Ovary (tissue), 9 donors: ENCODE measurements around the gene PTPRG. TPM values are rescaled to one million over a fixed set of nuclear protein-coding genes. Genes with fewer than 3 reads are reported as not detected.

Experiments used
- DNase-seq, 5 donors: peaks; one replicate each; pipeline ENCODE4 v3.0.0-alpha.2; 2019 to 2020
- H3K27ac ChIP-seq, 2 donors: fragments of 200-600 bp; one replicate each; pipeline versions ENCODE4 v1.5.1 to v1.8.0; 2019 to 2022
- H3K27me3 ChIP-seq: fragments of 200-600 bp; one replicate; pipeline ENCODE4 v1.8.0; 2022
- H3K36me3 ChIP-seq: fragments of 200-600 bp; sonication (generic); one replicate; pipeline ENCODE4 v1.5.1; 2019
- H3K4me1 ChIP-seq: one replicate; pipeline ENCODE4 v1.8.1; 2013; ENCODE audit warnings: mild to moderate bottlenecking, moderate library complexity; ENCODE audit not compliant: insufficient read depth
- H3K4me3 ChIP-seq: fragments of 200-600 bp; sonication (generic); one replicate; pipeline ENCODE4 v1.5.1; 2017
- H3K9me3 ChIP-seq, 2 donors: fragments of 200-600 bp in 1 of 2; sonication (generic) in 1 of 2; one replicate each; pipeline versions ENCODE4 v1.5.1 to v1.8.1; 2013 to 2019; ENCODE audit warnings: mild to moderate bottlenecking in 1 of 2, moderate library complexity in 1 of 2
- EP300 ChIP-seq: sonication (generic); formaldehyde crosslinking; IDR thresholded peaks from one replicate; pipeline ENCODE4 v1.6.1; 2017; ENCODE audit warnings: antibody characterized with exemption
- POLR2A ChIP-seq: fragments of 450-650 bp; IDR thresholded peaks from one replicate; pipeline ENCODE4 v1.6.1; 2017; ENCODE audit warnings: antibody characterized with exemption, mild to moderate bottlenecking, moderate library complexity
- WGBS, 3 donors: extraction: QIAGEN DNeasy Blood & Tissue Kit in 1 of 3; methylation state at CpG; one replicate each; pipeline versions ENCODE4 v1.1.5 to v1.1.7; 2013 to 2017; 5-methylcytosine and 5-hydroxymethylcytosine counted together
- intact Hi-C, 4 donors: fragments of 100-400 bp; cut with DNase I; formaldehyde crosslinking; loops; one replicate each; pipeline versions ENCODE4 v1.11.0 to v1.15.1; 2022 to 2023
- polyA plus RNA-seq, 2 donors: library from polyadenylated mRNA; stranded (reverse); fragments of 200-250 nt in 1 of 2; fragments of 350-450 nt in 1 of 2; fragmentation: Illumina TruSeq in 1 of 2; extraction: RNeasy Lipid Tissue Mini Kit (QIAGEN cat#74804) in 1 of 2; gene quantifications; one replicate each; pipeline ENCODE4 v1.2.3, GENCODE V29; 2013 to 2014
- total RNA-seq, 7 donors: library from RNA; depleted of rRNA in 2 of 7; stranded (reverse); fragments of >200 nt in 2 of 7; fragmentation: NEBNext Ultra II Directional in 3 of 7; extraction: Animal tissue kit (Norgen Biotek cat#: 25700) in 3 of 7; gene quantifications; one replicate each; pipeline versions ENCODE4 v1.1.0 to v1.2.4, GENCODE V29; 2016 to 2023
- TF ChIP-seq, protein P1 (sequence below), 3 donors: fragments of 450-650 bp in 2 of 3; fragments of 200-600 bp in 1 of 3; IDR thresholded peaks; one replicate each; pipeline versions ENCODE4 v1.5.1 to v1.8.0; 2016 to 2022; ENCODE audit warnings: antibody characterized with exemption in 3 of 3, mild to moderate bottlenecking in 1 of 3
- donor health status: DM: no; HTN: no; CAD: no; lungs with moderate emphysema.
- donor health status: DM: no; HTN: no; CAD: no.
- donor health status: Bipolar disorder and iron deficiency.
- donor health status: DM: yes; HTN: yes; CAD: no.
- donor health status: DM: no; HTN: no; CAD: no.
- donor health status: DM: yes; HTN: yes; CAD: no.

The PTPRG gene
- total and polyA plus RNA-seq, 9 donors: 18.2 to 87.9 (median 47.7) TPM

DNA sequence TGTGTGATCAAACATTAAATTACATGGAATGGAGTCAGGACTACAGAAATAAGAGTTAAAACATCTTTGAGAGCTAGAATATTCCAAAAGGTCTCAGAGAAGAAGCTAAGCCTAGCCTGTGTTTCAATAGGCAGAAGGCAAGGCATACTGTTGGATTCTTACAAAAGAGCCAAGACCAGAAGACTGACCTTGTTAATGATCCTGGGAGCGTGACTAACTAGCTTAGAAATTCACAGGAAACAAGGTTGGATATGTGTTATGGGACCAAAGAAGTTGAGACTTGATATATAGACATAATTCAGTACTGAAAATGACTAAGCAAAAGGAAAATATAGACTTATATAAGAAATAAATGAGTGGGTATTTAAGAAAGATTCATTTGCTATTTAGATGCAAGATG is 761.9 kb downstream of the PTPRG start:
- no peak for DNase-seq

DNA sequence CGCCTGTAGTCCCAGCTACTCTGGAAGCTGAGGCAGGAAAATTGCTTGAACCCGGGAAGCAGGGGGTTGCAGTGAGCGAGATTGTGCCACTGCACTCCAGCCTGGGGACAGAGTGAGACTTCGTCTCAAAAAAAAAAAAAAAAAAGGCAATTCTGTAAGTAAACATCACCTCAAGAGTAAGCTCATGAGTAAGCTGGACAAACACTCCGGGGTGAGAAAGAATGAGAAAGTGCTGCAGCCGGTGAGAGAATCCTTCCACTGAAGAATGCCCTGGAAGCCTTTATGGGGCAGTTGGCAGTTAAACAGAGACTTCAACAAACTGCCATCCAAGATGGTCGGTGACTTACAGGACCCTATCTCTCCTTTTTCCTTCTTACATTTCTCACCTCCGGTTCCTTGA is 764.5 kb downstream of the PTPRG start:
- WGBS, 3 donors: 93 to 97% (median 94%) methylated on average over 8 of the region's 8 CpGs
- TF ChIP-seq POLR2A (no peak), EP300 (no peak)
- TF ChIP-seq, protein P1, sequence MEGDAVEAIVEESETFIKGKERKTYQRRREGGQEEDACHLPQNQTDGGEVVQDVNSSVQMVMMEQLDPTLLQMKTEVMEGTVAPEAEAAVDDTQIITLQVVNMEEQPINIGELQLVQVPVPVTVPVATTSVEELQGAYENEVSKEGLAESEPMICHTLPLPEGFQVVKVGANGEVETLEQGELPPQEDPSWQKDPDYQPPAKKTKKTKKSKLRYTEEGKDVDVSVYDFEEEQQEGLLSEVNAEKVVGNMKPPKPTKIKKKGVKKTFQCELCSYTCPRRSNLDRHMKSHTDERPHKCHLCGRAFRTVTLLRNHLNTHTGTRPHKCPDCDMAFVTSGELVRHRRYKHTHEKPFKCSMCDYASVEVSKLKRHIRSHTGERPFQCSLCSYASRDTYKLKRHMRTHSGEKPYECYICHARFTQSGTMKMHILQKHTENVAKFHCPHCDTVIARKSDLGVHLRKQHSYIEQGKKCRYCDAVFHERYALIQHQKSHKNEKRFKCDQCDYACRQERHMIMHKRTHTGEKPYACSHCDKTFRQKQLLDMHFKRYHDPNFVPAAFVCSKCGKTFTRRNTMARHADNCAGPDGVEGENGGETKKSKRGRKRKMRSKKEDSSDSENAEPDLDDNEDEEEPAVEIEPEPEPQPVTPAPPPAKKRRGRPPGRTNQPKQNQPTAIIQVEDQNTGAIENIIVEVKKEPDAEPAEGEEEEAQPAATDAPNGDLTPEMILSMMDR (IDR thresholded peaks at IDR 0.05): no peak
- H3K27ac ChIP-seq: no peak overlapping the region
- intact Hi-C loops: no loop called here
- DNase-seq: no peak
- no peaks in the 10 kb centered on the region for H3K9me3 ChIP-seq
- H3K36me3 ChIP-seq: no peaks in the 10 kb centered on the region
- H3K4me3 ChIP-seq: no peak overlapping the region
- no peaks in the 10 kb centered on the region for H3K4me1 ChIP-seq
- H3K27me3 ChIP-seq: no peaks in the 10 kb centered on the region

More for the DNA sequence above, 761.9 kb downstream of the PTPRG start:
- Histone ChIP-seq H3K27me3 (no peaks in the 10 kb centered on the region), H3K4me1 (no peaks in the 10 kb centered on the region), H3K36me3 (no peaks in the 10 kb centered on the region), H3K4me3 (no peak overlapping the region), H3K27ac (no peak overlapping the region), H3K9me3 (no peaks in the 10 kb centered on the region)
- TF ChIP-seq, protein P1 (IDR thresholded peaks at IDR 0.05): no peak
- TF ChIP-seq POLR2A (no peak), EP300 (no peak)
- intact Hi-C loops: no loop called here
- WGBS, 3 donors: 93 to 99% (median 94%) methylated on average over 1 of the region's 1 CpG

DNA sequence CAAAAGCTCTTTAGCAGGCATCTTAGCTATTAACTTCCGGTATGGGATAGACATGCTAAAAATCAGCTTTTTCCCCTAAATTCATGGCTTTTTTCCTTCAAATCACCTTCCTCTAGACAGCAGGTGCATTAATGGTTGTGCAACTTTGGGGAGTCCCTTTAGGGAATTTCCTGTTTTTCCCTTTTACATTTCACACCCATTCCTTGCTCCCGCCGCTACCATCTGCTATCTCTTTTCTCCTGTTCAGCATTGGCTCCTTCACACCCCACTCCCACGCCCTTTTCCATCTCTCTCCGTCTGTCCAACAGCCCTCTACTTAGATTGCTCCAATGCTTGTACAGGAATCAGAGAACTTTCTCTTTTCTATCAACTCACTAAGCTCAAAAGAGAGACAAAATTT is 768.6 kb downstream of the PTPRG start:
- intact Hi-C loops: no loop called here
- no peak for DNase-seq
- no peak overlapping the region for H3K27ac ChIP-seq
- WGBS, 3 donors: 78 to 84% (median 82%) methylated on average over 5 of the region's 5 CpGs
- no peaks in the 10 kb centered on the region for H3K27me3 ChIP-seq
- no peak overlapping the region for H3K4me3 ChIP-seq
- no peaks in the 10 kb centered on the region for H3K9me3 ChIP-seq
- H3K36me3 ChIP-seq: no peaks in the 10 kb centered on the region
- TF ChIP-seq POLR2A (no peak), EP300 (no peak)
- TF ChIP-seq, protein P1 (IDR thresholded peaks at IDR 0.05): no peak
- H3K4me1 ChIP-seq: no peaks in the 10 kb centered on the region

DNA sequence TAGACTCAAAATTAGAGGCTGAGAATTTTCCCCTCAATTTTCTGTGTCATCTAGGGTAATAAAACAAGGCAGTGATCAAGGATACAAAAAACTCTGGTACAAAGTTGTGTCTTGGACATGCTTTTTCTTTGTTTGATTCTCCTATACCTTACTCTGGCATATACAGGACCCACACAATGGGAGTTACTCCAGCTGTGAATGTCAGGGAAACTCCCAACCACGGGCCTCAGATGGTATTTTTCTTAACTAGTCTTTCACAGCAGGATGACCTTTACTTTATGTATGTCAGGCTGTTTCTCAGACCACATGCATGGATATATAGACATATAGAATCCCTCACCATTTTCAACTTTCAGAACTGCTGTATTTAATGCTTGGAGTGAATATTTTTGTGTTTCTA is 770.6 kb downstream of the PTPRG start:
- intact Hi-C loops: loop anchor here in 2 of 4 donors (1.0 to 2.0 kb wide), 2 partner anchors 43 to 227 kb away; no protein-coding TSS in a partner anchor
- H3K4me1 ChIP-seq: no peaks in the 10 kb centered on the region
- H3K4me3 ChIP-seq: no peak overlapping the region
- no peak overlapping the region for H3K27ac ChIP-seq
- 46 to 63% (median 60%) methylated on average over 1 of the region's 1 CpG for WGBS, 3 donors
- H3K27me3 ChIP-seq: no peaks in the 10 kb centered on the region
- H3K9me3 ChIP-seq: no peaks in the 10 kb centered on the region
- TF ChIP-seq EP300 (no peak), POLR2A (no peak)
- TF ChIP-seq, protein P1 (IDR thresholded peaks at IDR 0.05): no peak
- no peak for DNase-seq
- no peaks in the 10 kb centered on the region for H3K36me3 ChIP-seq
